Left forelimb (tissue), 1 donor: ENCODE data around the gene CMC4.

Source experiments
- DNase-seq: peaks from one replicate; pipeline ENCODE4 v3.0.0-alpha.2; 2018; ENCODE audit warnings: low spot score

Gene CMC4, protein sequence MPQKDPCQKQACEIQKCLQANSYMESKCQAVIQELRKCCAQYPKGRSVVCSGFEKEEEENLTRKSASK

DNA sequence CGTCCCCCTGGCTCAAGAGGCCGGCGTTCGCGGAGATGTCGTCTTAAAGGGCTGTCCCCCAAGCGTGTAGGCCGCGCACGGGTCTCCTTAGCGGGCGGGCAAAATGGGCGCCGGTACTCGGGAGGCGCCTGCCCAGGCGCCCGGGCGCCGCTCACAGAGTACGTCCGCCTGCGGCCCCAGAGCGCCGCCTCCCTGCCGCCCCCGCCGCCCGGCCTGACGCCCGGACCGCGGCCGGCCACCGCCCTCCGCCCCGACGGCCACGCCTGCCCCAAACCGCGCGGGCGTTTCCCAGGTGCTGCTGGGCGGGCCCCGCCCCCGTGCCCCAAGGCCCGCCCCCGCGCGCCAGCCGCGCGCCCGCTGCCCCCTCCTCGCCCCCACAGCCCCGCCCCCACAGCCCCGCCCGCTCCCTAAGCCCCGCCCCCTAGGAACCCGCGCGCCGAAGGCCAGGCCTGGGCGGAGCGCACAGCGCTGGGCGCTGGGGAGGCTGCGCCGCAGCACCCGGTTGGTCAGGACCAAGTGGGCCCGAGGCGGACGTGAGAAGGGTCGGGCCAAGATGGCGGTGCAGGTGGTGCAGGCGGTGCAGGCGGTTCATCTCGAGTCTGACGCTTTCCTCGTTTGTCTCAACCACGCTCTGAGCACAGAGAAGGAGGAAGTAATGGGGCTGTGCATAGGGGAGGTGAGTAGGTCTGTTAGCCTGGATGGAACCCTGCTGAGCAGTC, at the start of gene CMC4, which contains the start of the genes BRCC3 and MTCP1:
CMC4 (minus strand) TSS at position 162 of the 719 bp plus-strand sequence. CDS start 7,113 bp downstream, outside the sequence.
BRCC3 (plus strand) TSS at position 534 of the 719 bp plus-strand sequence; CDS start at position 554, 20 bp downstream.
MTCP1 (minus strand) TSS at position 162 of the 719 bp plus-strand sequence. CDS start 5,126 bp downstream, outside the sequence.
- peak; percentile 86 for DNase-seq

DNA sequence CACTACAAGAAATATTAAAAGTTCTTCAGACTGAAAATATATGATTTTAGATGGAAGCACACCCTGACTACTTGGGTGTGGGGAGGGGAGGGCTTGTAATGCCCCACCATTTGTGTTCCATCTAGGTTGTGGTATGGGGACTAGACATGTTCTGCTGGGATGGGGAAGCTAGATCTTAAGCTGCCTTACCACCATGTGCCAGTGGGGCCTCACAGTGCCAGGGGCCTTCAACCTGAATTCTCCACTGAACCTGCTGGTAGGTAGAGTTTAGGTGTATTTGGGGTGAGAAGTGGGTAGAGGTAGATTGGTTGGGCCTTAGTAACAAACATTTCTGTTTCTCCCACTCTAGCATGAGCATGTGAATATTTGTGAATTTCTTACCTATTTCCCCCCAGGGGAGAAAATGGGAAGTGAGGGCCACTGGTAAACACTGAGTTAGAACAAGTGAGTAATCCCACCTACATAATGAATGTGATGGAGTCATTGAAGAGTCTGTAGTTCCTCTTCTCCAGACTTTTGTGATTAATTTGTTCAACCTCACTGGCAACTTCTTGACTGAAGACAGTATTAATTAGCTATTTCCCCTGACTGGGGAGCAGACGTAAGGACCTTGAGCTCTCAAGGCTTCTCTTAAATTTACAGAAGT, 44.4 kb upstream of the CMC4 start:
- DNase-seq, result no peak

DNA sequence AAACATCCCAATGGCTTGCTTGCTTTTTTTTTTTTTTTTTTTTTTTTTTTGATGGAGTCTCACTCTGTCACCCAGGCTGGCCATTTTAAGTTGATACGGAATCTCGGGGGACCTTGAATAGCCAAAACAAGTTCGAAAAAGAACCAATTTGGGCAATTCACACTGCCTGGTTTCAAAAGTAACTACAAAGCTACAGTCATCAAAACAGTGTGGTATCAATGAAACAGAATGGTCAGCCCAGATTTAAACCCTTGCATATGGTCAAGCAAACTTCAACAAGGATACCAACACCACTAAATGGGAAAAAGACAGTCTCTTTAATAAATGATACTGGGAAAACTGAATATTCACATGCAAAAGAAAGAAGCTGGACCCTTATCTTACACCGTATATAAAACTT, 42.2 kb upstream of the CMC4 start:
- no peak for DNase-seq

DNA sequence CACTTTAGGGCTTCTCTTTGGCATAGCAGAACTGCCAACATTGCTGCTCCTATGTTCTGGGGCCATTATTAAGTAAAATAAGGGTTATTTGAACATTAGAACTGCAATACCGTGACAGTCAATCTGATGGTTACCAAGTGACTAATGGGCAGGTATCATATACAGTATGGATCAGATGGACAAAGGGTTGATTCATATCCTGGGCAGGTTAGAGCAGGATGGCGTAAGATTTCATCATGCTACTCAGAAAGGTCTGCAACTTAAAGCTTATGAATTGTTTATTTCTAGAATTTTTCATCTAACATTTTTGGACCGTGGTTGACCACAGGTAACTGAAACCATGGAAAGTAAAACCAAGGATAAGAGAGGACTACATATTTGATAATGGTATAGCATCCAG, 41.2 kb upstream of the CMC4 start:
- no peak for DNase-seq

DNA sequence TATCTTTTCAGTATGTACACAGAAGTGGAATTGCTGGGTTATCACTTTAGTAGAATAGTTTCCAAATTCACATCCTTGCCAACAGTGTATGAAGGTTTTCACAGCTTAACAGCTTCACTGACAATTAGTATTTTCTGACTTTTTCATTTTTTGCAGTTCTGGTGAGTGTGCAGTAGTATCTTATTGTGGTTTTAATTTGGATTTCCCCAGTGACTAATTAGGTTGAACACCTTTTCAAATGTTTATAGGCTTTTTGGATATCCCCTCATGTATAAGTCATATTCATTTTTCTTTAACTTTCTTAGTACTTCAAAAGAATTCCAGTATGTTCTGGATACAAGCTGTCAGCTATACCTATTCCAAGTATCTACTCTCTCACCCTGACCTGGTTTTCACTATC, 37.5 kb upstream of the CMC4 start:
- DNase-seq, result no peak

DNA sequence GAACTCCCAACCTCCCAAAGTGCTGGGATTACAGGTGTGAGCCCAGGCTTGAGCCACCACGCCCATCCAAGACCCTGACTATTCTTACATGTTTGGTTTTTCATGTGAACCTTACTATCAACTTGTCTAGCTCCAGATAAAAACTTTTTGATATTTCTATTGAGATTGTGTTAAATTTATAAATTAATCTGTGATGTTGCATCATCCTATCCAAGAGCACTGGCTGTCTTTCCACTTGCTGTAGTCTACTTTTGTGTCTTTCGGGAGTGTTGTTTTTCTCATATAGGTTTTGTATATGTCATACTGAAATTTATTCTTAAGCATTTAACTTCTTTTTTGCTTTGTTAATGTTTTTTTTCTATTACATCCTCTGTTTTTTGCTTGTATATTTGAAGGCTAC, 35.0 kb upstream of the CMC4 start:
- no peak for DNase-seq

DNA sequence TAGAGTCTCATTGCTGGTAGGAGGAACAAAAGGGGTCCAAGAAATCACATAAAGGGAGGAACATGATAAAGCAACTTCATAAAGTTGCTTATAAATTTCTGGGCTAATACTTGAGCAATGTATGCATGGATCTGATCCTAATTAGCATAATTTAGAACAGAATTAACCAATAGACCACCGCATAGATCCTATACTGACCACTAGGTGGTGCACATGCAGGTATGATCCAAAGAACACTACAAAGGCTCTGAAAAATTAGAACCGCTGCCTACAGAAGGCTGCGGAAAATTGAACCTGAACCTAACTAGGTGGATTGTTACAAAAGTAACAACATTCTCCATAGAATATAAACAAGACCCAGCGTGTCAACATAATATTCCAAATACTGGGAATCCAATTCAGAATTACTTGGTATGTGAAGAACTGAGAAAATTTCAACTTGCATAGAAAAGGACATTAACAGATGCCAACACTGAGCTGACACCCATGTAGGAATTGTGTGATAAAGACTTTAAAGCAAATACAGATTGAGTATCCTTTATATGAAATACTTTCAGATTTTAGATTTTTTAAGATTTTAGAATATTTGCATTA, 23.6 kb upstream of the CMC4 start:
- no peak for DNase-seq

DNA sequence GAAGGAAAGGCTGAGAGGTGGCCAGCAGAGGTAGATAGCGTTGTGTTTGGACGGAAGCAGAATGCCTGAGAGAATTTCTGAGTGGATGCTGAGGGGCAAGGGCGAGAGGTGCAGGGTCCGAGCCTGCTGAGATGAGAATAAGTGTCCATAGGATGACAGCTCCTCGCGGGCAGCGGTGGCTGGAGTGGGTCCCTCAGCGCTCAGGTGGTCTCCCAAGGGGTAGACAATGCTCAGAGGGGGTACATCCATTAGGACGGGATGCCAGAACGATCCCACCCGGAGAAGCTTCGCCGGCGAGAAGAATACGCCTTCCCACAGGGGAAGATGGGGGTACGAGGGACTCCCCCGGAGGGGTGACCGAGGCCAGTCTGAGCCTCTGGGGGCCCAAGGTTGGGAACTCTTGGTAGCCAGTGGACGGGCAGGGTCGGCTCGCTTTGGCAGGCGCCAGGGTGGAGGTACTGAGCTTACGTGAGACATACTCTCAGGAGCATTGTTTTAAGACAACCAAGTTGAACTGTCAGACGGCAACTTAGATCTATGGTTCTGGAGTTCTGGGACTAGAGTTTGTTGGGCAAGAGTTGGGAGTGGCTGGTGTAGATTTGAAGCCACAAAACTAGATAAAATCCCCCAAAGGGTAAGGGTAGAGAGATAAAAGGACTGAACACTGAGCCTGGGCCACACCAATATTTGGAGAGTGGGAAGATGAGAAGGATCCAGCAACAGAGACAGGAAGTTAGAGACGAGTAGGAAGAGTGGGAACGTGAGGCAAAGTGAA, 16.2 kb upstream of the CMC4 start:
- no peak for DNase-seq

DNA sequence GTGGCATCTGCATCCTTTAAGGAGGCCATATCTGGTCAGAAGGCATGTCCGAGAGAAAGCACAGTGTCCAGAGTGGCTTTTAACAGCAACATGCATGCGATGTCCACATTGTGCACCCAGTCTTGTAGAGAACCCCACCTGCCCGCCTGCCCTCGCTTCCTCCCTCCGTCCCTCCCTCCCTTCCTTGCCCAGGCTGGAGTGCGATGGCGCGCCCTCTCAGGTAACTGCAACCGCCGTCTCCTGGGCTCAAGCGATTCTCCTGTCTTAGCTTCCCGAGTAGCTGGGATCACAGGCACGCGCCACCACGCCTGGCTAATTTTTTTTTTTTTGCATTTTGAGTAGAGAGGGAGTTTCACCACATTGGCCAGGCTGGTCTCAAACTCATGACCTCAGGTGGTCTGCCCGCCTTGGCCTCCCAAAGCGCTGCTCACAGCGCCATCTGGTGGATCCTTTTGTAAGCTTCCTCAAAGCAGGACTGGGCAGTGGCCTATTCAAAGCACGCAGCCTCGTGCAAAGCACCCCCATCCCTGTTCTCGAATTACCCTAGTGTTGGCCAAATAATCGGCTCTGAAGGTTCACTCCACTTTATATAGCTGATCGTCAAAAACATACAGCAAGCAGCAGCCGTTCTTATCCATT, 15.4 kb upstream of the CMC4 start:
- no peak for DNase-seq

DNA sequence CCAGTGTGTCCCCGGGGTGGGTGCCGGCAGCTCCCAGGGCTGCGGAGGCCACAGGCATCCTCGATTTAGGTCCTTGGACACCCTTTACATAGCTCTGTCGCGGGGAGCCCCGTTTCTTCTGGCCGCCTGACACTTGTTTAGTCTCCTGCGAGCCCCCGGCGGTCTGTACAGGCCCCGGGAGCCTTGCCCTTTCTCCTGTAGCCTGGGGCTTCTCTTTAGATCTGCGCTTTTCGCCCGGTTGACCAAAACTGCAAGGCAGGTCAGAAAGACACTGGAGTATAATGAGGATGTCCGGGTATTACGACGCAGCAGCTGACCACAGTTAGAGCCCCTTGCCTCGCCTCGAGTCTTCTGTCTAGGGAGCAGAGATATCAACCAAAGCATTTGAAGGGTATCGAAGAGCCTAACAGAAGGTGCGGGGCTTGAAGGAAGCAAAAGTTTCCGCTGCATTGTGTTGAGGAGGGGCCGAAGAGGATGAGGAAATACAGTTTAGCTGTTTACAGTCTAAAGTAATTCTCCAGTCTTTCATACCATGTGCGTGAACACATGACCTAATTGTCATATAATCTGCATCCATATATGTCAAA, 851 bp upstream of the CMC4 start:
- no peak for DNase-seq

DNA sequence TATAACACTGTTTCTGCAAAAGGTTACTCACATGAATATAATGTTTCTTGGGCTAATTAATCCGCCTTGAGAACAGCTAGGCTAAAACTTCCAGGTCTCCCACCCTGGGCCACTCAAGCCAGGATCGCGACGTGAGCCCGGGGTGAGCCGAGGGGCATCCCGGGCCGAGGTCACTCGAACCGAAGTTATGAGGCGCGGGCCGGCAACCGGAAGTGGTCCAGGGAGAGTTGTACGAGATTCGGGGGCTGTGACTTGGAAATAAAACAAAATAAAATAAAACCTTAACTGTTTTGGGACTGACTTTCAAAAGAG, 317 bp downstream of the CMC4 start:
- DNase-seq, result no peak

DNA sequence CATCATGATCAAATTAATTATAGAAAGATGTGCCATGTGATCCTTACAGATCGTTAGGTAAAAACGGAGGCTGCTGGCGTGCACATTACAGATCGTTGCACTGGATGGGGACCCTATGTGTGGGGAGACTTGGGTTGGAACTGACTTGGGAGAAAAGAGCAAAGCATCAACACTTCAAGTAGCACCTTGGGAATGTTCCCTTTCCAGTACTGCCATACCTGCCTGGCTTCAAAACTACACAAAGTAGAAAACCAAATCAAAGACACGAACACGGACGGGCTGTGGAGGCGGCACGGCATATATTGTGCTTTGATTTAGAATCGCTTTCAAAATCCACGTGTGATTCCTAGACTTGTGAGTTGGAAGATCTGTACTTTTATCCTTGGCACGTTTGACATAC, 898 bp downstream of the CMC4 start:
- DNase-seq, result no peak

DNA sequence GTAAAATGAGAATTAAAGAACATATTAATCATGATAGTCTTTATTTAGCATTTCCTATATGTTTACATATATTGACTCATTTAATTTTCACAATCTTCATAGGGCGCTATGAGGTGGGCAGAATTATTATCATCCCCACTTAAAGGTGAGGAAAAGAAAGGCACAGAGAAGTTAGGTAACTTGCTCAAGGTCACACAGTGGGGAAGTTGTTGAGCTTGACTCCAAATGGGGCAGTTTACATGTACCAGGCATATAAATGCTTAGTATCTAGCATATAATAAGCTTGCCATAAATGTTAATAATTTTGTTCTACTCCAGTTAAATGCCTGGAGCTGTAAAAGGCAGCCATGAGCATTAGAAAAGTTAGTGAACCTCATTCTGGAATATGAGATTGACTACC, 1.5 kb downstream of the CMC4 start:
- no peak for DNase-seq

DNA sequence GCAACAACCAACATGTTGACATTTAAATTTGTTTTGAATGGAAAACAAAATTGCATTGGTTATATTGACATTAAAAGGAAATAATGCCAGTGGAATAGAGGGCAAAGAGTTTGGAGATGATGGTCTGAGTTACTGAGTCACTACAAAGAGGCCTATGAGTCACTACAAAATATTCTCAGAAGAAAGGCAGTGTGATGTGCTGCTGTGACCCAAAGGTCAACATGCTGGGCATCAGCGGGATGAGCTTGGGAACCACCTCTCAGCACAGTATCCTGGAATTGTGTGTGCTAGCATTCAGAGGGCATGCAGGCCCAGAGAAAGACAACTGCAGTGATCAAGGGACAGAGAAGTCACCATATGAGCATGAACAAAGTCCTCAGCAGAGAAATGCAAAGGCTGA, 2.8 kb downstream of the CMC4 start:
- no peak for DNase-seq

DNA sequence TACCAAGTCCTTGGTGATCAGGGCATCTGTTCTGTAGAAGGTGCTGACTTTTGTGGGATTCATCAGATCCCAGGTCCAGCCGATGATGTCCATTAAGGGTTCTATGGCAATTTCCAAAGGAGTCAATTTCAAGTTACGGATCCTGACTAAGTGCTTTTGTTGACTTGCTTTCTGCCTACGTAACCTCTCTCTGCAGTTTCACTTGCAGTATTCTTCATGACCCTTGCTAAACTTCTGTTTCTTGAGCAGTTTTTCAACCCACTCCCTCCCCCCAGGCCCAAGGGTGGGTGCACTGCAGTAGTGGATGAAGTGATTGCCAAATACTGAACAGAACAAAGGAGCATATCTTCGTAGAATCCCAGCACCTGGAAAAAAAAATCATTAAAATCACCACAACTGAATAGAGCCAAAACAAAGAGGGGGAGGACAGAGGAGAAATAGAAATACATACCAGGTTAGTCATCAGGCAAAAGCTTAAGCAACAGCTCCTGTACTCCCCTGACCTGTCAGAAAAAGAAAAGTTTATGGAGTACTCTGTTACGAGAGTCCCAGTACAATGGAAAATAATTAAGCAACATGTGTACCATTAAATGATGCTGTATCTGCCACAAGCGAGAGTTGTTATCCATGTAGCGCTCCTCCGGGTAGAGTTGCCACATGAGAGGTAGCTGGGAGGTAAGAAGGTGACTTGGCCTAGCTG, 5.8 kb downstream of the CMC4 start:
- DNase-seq, result no peak

DNA sequence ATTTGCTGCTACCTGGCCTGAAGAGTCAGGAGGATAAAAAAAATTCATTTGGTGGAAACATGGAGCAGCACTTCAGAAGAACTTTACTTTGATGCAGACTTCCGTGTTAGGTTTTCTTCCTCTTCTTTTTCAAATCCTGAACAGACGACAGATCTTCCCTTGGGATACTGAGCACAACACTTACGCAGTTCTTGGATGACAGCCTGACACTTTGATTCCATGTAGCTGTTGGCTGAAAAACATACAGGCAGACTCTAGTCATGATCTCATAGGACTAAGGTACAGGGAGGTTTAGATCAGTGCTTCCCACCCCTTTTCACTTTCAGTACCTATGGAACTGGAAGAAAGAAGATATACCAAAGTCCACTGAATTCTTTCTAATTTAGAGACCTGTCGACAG, 9.2 kb downstream of the CMC4 start:
- DNase-seq, result no peak

DNA sequence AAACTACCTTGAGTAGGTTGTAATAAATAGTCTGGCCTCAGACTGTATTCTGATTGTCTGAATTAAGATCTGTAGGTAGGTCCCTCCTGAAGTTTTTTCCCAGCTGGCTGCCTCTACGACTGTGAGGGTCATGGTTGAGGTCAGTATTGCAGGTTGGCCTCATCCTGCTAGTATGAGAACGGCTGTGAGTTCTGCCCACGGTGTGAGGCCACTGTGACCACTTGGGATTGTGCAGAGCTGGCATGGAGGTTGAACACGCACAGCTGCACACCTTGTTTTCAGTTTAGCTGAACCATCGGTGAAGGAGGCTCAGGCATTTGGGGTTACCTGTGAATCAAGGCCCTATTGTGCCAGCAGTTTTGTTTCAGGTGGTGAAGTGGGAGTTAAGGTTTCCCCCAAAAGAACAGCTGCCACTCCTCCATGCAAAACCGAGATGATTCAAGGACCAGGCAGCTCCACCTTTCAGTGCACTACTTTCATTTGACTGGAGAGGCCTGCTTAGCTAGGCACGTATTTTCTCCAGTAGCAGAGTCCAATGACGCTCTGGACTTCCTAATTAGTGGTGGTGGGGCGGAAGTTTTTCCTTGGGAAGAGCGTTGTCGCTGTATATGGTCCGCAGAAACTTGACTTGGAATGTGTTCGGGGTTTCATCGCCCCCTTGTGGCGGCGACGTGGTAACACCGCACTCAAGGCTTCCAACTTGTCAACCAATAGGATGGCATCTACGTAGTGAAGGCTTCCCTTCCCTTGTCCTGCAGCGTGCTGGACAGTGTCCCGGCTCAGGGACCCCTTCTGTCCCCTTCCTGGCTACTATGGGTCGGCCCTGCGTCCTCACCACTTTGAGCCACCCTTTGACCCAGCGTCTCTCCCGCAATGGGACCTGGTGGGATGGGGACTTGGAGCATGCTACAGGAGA, 13.8 kb downstream of the CMC4 start:
- DNase-seq, result peak; percentile 67

DNA sequence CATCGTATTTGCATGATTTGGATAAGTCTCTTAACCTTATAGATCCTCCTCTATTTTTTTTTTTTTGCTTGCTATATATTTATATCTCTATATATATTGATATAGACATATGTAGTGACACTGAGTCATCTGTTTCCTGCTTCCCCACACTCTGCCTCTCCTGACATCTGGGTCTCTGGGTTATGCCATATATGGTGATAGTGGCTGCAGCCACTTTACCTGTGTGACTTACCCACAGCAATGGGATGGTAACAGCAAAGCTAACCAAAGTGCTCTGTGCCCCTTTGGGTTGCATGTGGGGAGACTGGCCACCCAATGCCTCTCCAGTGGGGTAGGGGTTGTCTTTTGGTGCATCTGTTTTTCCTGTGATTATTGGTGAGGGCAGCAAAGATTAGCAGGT, 14.5 kb downstream of the CMC4 start:
- DNase-seq, result no peak

DNA sequence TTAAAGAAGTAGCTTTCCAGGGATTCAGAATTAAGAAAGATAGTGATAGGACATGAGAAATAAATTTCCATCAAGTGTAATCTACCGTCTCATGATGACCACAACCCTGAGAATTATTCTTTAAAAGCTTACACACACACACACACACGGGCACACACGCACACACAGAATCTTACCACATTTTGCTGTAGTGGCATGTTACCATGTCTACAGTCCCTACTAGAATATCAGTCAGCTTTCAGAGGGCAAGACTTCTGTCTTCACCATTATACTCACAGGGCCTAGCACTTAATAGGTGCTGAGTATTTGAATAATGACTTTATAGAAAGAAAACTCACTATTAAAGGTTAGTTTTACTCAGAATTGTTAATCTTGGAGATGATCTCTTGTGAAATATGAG, 15.4 kb downstream of the CMC4 start:
- DNase-seq, result no peak

DNA sequence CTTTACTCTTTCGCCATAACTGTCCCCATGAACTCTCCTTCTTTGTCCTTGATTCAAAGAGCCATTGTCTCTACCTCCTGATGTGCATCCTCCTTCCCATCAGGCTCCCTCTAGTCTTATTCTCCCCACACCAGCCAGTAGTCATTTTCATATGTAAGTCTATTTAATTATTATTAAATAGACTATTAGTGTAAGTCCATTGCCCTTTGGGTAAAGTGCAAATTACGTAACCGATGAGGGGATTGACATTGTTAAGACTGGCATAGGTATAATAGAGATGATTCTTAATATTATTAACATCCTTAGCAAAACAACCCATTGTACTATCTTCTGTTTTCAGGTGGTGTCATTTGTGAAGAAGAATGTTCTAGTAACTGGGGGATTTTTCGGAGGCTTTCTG, 16.7 kb downstream of the CMC4 start:
- DNase-seq, result no peak
